ENCODE measurements around the gene NIPA2.
"Not testable (repeated sequence)": the region's sequence is repeated elsewhere in the genome, so short reads cannot be mapped to it uniquely, and the experiment has no call there.

NIPA2 gene

DNA sequence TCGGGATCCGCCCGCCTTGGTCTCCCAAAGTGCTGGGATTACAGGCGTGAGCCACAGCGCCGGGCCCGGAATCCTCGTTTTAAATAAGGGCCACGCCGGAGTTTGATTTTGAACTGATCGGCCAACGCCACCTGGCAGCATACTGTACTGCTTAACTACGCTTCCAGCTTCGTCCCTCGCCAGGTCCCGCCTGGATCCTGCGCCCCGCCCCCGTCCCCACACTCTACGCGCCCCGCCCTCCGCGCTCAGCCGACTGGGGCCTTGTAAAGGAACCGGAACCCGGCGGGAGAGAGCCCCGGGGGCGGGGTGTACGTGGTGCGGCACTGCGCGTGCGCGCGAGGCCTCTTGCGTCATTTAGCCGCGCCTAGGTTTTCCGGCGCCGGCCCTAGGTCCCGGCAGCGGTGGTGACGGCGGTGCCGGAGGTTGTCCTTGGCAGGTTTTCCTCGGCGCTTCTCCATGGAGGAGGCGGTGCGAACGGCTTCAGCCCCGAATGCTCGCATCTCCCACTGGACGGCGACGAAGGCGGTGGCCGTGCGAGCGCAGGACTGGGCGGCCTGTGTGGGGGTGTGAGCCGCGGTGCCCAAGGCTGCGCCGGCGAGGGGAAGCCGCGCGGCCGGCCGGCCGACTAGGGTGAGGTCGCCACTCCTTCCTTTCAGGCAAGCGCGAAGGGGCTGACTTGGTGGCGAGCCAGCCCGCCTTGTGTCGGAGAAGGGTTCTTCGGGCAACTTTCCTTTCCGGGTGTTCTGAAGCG, at the start of gene NIPA2:
NIPA2 (plus strand) TSS at position 375 of the 751 bp plus-strand sequence. CDS start 13,066 bp downstream, outside the sequence.
- DNase-seq = peak; percentile 71

DNA sequence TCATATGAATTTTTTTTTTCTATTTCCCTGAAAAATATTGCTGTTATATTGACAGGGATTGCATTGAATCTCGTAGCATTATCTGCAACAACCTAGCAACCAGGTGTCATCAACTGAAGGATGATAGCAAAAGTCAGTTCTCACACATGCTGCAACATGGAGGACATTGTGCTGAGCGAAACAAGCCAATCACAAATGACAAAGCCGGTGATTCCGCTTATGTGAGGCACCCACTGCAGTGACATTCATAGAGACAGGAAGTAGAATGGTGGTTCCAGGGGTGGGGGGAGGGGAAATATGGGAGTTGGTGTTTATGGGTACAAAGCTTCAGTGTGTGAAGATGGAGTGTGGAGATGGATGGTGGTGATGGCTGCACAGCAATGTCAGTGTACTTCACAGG, 44.4 kb upstream of the NIPA2 start:
- no peak for DNase-seq

DNA sequence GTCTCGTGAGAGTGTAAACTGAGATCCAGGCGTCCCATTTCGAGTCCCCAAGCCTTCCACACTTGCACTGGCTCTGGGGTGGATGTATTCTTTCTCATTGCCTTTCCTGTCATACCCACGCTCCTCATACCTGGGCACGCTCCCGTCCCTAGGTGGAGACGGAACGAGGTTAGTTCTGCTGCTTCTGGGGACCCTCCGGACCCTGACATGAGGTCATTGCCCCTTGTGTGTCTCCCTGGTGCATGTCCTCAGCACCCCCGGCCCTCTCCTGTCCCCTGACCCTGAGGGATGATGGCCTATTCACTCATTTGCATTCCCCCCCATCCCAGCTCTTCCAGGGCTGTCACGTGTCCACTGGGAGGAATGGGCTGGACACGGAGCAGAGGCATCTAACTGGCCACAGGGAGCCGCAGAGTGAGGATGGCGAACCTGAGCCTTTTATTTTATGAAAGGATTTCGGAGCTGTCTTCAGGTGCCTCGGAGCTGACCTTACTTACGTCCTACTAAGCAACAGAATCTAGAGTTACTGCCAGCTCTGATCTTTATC, 43.8 kb upstream of the NIPA2 start:
- DNase-seq = no peak

DNA sequence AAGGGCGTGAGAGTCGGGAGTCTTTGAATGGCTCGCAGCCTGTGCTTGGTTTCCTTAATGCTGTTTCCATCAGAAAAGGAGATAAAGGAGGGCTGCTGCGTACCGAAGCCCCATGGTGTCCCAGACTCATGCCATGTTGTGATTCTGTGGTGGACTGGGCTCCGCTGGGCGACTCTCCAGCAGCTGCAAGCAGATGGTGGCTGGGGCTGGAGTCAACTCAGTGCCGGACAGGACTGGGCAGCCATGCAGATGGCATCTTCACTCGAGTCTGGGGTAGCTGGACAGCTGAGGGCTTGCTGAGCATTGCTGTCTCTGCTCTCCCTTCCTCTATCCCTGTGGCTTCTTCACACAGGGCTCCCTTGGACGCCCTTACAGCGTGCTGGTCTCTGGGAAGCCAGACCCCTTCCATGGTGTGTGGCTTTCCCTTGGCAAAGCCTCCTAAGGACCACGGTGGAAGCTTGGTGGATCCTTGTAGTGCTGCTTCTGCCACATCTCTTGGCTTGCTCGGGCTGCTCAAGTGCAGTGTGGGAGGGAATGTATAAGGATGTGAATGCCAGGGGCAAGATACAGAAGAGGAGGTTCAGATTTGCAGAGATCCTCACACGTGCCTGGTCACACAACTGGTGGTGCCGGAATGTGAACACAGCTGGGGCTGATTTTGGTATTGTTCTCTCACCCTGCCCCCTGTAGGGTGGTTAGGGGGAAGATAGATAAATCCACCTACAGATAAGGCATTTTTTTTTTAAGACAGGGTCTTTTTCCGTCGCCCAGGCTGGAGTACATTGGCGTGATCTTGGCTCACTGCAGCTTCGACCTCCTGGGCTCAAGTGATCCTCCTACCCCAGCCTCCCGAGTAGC, 43.0 kb upstream of the NIPA2 start:
- no peak for DNase-seq

DNA sequence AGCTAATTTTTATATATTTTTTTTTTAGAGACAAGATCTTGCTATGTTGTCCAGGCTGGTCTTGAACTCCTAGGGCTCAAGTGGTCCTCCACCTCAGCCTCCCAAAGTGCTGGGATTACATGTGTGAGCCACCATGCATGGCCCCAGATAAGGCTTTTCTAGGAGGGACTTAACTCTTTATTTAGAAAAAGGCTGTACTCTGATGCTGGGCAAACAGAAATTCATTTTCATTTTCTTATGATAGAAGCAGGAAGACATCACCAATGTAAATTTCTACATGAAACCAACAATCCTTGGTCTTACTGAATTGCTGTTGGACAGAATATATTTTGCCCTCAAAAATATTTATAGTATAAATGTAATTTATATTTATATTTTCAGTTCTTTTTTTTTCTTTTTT, 42.4 kb upstream of the NIPA2 start:
- DNase-seq = no peak

DNA sequence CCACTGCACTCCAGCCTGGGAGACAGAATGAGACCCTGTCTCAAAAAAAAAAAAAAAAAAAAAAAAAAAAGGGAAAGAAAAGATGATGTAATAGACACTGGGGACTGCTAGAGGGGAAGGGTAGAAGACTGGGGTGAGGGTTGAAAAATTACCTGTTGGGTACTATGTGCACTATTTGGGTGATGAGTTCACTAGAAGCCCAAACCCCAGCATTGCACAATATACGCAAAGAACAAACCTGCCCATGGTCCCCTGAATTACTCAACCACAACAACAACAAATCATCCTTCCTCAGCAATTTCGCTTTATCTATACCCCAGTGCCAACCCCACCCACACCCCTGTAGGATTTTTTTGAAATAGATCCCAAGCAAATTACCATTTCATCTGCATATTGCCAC, 38.6 kb upstream of the NIPA2 start:
- no peak for DNase-seq

DNA sequence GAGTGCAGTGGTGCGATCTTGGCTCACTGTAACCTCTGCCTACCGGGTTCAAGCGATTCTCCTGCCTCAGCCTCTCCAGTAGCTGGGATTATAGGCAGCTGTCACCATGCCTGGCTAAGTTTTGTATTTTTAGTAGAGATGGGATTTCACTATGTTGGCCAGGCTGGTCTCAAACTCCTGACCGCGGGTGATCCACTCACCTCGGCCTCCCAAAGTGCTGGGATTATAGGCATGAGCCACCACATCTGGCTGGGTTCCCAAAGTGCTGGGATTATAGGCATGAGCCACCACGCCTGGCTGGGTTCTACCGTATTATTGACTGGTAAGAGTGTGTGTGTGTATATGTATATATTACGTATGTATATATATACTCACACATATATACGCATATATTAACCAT, 35.5 kb upstream of the NIPA2 start:
- not testable (repeated sequence) for DNase-seq

DNA sequence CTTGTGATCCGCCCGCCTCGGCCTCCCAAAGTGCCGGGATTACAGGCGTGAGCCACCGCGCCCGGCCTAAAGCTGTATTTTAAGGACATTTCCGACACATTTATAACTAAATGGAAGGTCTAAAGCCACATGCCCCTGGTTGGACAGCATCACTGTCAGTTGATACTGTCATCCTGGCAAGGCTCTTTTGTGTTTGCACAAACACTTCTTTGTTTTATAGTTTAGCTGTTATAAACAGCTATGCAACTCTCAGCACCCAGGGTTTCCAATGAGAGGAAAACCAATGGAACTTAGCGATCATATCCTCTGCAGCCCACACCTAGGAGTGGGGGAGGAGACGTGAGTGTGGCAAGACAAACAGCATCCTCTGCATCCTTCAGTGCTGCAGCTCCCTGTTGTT, 32.3 kb upstream of the NIPA2 start:
- DNase-seq = no peak

DNA sequence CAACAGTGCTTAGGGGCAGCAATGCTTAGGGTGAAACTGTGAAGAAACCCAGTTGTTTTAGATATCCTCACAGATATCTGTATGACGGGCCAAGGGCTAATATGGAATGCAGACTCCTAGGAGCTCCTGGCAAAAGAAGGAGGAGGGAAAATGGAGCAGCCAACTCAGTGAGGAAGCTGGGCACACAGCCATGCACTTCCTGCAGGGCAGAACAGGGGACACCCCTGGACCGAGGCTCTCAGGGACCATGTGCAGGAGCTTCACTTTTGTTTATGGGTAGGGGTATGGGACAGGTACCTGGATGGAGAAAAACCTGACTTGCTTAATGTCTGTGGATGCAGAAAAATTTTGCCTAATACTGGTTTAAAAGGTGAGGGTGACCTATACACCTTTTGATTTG, 31.8 kb upstream of the NIPA2 start:
- DNase-seq = no peak

DNA sequence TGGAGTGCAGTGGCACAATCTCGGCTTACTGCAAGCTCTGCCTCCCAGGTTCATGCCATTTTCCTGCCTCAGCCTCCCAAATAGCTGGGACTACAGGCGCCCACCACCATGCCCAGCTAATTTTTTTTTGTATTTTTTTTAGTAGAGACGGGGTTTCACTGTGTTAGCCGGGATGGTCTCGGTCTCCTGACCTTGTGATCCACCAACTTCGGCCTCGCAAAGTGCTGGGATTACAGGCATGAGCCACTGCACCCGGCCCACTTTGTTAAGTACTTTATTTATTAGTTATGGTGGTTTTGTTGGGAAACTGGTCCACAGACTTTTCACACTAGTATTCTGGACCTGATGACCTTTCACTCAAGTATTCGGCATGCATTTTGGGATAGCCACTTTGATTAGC, 30.6 kb upstream of the NIPA2 start:
- DNase-seq = not testable (repeated sequence)

DNA sequence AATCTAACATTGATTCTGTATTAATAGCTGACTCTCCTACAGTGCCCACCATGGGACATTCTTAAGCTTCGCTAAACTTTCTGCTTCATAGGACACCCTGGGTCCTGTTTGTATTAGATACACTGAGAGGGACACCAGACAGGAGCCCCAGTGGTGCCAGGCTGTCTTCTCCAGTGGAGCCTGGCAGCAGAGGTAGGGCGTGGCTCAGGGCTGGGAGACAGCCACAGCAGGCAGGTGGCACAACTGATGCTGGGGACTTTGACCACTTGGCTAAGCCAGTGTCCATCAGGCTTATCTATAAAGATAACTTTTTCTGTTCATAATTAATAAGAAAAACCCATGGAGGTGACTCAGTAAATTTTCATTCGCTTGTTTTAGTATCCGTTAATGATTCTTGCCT, 30.2 kb upstream of the NIPA2 start:
- no peak for DNase-seq

DNA sequence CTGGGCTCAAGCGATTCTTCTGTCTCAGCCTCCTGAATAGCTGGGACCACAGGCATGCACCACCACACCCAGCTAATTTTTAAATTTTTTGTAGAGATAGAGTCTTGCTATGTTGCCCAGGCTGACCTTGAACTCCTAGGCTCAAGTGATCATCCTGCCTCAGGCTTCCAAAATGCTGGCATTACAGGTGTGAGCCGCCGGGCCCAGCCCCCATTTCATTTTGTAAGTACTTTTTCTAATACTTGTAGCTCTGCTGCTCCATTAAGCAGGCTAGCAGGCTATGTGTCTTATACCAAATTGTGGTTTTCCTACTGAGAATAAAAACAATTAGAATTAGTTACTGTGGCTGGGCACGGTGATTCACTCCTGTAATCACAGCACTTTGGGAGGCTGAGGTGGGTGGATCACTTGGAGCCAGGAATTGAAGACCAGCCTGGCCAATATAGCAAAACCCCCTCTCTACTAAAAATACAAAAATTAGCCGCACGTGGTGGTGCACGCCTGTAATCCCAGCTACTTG, 29.6 kb upstream of the NIPA2 start:
- DNase-seq = no peak

DNA sequence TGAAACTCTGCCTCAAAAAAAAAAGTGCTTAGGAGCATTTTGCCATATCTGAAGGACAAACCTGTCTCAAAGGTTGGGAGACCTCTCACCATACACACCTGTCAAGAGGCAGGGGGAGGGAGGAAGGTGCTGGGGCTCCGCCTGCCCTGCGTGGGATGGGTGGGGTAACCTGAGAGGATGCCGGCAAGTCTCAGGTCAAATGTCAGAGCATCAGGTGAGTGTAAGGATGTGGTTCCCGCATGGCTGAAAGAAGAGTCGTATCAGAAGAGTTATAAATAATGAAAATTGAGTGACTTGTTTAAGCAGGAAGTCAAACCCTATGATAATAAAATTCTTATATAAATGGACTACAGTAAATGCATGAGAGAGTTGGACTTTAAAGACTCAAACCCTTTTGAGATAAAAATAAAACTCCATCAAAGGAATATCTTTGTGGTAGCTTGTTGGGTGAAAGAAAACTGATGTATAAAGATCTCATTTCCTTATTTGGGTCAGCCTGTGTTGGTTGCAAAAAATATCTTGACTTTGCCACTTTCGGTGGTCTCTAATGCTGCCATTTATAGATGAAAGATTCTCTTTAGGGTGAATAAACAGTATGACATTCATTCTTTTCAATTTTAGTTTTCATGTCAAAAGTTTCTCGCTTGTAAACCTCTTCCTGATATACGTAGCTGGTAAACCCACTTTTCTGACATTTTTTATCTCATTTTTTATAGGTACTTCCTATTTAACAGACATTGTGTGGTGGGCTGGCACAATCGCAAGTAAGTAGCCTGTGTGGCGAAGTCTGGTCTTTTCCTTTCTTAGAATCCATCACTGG, 28.2 kb upstream of the NIPA2 start:
- DNase-seq = no peak

DNA sequence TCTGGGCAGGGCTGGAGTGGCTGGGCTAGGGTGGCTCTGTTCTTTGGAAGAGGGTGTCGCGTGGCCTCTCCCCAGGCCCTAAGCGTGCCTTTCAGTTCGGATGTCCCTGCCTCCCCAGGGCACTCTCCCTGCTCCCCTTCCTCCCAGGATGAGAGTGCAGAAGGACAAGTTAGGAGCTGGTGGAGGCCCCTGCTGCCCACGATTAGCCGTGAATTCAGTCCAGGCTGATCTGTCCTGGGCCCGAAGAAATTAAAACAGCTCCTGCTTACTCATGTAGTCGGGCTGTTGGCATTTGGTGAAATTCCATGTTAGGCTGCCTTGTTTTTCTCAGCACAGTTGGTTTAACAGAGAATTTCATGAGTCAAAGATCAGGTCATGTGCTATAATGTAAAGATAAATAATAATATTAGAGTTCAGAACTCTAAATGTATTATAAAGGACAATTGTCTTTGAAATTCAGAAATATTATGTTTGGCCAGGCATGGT, 27.6 kb upstream of the NIPA2 start:
- DNase-seq = no peak

DNA sequence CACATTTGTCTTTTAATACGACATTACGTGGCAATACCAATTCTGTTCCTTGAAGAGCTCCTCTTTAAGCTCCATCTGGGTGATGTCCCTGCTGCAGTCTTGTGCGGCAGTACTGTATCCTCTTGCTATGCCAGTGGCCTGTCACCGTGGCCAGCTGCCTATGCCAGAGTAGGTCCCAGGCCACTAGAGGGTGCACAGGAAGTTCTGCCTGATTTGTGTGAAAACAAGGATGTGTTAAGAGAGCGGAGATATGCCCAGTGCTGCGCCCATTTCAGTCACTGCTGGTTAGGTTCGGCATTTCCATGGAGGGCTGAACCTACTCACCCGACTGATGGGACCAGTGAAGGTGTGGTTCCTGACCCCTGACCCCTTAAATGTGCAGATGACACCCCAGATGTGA, 26.8 kb upstream of the NIPA2 start:
- DNase-seq = peak; percentile 28

DNA sequence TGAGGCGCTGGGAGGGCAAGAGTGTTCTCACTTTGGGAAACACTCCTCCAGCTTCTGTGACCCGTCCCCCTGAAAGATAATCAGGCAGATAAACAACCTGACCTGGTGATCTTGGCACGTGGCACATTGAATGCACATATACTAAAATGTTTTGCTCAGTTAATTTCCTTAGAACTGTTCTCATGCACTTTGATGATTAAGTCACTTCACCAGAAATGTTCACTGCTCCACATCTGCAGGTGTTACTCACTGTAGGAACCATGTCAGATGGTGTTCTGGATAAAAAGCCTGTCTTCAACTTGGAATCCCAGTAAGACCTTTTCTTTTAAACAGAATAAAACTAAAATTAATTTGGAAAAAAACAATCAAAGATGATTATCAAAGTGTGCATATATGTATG, 24.6 kb upstream of the NIPA2 start:
- no peak for DNase-seq

DNA sequence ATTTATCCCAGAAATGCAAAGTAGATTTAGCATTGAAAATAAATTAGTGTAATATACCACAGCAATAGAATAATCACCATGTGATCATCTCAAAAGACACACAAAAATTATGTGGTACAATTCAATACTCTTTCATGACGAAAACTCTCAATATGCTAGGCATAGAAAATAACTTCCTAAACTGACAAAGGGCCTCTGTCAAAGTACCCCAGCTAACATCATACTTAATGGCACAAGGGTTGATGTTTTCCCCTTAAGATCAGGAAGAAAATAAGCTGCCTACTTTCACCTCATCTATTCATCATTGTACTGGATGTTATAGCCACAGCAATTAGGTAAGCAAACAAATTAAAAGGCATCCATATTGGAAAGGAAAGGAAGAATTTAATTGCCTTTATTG, 22.7 kb upstream of the NIPA2 start:
- no peak for DNase-seq

DNA sequence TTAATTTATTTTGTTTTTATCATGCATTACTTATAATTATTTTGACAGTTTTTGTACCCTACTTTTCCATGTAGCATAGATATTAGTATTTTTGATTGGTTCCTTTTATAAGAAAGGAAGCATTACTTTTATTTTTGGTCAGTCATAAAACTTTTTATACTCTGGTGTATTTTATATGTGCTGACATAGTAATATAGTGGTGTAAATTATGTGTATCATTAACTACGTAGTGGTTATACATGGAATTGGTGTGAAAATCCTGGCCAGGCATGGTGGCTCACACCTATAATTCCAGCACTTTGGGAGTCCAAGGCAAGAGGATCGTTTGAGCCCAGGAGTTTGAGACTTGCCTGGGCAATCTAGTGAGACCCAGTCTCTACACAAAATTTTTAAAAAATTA, 18.8 kb upstream of the NIPA2 start:
- DNase-seq = no peak

DNA sequence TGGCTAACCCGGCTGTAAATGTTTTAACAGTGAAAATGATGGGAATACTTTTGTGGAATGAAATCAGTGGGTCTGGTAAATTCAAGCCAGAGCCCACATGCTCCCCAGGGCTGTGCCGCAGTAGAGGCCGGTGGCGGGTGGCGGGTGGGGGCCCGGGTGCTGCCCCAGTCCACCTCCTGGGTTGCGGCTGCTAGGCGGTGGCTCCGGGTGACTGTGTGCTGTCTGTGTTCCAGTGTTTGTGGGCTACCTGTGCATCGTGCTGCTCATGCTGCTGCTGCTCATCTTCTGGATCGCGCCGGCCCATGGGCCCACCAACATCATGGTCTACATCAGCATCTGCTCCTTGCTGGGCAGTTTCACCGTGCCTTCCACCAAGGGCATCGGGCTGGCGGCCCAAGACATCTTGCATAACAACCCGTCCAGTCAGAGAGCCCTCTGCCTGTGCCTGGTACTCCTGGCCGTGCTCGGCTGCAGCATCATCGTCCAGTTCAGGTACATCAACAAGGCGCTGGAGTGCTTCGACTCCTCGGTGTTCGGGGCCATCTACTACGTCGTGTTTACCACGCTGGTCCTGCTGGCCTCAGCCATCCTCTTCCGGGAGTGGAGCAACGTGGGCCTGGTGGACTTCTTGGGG, 14.9 kb upstream of the NIPA2 start:
- no peak for DNase-seq

DNA sequence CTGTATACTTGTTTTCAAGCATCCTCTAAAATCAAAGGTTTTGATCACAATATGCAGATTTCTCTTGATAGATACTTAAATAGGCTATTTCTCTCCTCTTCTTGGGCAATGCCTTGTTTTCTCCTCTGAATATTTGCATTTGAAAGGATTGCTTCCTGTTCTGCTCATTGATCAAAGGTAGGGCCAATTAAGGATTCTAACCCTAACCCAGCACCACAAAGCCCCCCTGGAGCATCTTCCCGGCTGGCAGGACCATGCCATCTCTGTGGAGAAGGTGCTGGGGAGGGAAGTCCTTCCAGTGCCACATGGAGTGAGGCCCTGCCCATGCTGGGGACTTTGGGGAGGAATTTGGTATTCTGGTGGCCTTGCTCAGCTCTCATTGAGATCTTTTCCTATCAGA, 11.3 kb upstream of the NIPA2 start:
- DNase-seq = no peak

DNA sequence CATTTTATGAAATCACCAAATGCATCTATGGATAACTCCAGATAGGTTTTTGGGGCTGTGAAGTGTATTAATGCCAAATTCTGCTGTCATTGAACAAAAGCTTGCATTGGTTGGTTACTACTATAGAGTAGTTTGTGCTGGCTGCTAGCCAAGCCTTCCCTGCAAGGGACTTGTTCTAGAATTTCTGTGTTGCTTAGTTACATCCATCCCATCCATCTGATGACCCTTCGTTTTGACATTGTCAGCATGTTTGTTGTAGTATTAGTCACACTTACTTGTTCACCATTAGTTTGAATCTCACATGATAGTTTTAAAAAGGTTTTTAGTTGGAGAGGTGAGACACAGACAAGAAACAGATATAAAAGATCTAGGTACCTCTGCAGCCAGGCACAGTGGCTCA, 7.0 kb upstream of the NIPA2 start:
- no peak for DNase-seq

DNA sequence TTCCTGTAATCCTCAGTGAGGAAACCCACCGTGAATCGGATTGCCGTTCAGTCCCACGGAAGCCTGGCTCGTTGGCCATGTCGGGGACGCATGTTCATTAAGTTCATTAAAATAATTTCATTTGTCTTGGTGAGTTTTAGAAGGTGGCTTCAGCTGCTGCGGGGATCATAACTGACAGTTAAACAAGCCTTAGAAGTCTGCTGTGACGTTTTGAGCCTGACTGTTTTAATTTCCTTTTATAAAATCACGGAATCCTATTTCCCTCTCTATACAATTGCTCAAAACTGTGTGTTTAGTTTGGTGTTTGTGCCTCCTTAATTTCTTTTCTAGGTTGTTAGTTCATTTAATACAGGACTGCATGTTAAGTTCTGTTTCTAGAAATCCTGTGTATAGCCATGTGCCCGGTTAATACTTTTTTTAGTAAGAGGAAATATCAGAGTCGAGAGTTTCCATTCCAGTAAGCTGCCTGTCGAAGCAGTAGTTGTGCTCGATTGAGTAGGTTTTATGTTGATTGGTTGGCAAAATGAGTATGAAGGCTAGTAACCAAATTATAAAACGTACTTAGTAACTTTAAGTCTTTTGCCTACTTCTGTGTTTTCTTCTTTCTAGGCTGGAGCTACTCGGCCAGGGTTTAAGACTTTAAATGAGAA, 705 bp downstream of the NIPA2 start:
- DNase-seq = no peak

All from 8988T (cell line).